PFSK-1 (cell line): Measurements from ENCODE around the gene GINS1.

Source experiments
- FOXP2 ChIP-seq: optimal IDR thresholded peaks from 2 replicates; pipeline ENCODE3; 2011; ENCODE audit warnings: borderline replicate concordance, control low read depth, inconsistent platforms; ENCODE audit not compliant: insufficient read depth; ENCODE audit errors: extremely low read length, extremely low read depth
- POLR2AphosphoS5 ChIP-seq: IDR thresholded peaks from 2 replicates; pipeline ENCODE4 v1.6.1; 2012; ENCODE audit warnings: low read depth, mild to moderate bottlenecking, control low read depth, low read length, moderate library complexity
- SIN3A ChIP-seq: IDR thresholded peaks from 2 replicates; pipeline ENCODE4 v1.6.1; 2012; ENCODE audit warnings: mild to moderate bottlenecking, low read length, moderate library complexity, borderline replicate concordance; ENCODE audit not compliant: insufficient read depth
- TAF1 ChIP-seq: IDR thresholded peaks from 2 replicates; pipeline ENCODE4 v1.6.1; 2012; ENCODE audit warnings: low read length, control low read depth, borderline replicate concordance; ENCODE audit not compliant: insufficient read depth
- TF ChIP-seq, protein P1 (sequence below), 2 experiments: IDR thresholded peaks; 2 replicates each; pipeline versions ENCODE4 v1.6.1 to v1.8.0; 2011 to 2012; ENCODE audit warnings: low read depth in 2 of 2, low read length in 2 of 2, control low read depth in 1 of 2, inconsistent platforms in 1 of 2, mild to moderate bottlenecking in 1 of 2, moderate library complexity in 1 of 2; ENCODE audit not compliant: insufficient read depth in 1 of 2

The GINS1 gene

DNA sequence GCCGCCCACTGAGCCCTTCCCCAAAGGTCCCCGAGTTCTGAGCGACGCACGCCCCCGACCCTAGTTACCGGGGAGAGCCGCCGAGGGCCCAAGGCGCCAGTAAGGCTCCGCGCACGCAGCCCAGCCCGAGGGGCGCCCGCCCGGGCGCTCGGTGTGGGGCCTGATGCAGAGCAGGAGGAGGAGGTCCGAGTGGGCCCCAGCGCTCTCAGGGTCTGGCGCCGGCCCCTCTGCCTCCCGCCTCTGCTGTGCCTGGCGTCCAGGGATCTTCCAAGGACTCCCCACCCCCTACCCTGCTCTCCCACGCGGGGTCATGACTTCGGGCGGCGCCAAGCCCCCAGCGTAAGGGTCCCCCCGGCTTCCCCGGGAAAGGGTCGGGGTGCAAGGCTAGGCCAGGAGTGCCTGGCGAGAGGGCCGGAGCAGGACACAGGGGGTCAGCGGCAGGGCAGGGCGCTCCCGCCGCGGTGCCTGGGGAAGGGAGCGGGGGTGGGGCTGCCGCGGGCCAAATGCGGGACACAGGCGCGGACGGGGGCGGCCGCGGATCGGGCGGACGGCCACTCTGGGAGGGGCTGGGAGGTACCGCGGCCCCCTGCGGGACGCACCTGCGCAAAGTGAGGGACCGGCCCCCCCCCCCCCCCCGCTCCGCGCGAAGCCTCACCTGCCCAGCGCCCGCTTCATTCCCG is 17.5 kb upstream of the GINS1 start:
- TF ChIP-seq FOXP2 = no peak
- 0 out of 2 replicates have a peak, but pooled peaks have one; percentile 9 for TF ChIP-seq POLR2AphosphoS5

DNA sequence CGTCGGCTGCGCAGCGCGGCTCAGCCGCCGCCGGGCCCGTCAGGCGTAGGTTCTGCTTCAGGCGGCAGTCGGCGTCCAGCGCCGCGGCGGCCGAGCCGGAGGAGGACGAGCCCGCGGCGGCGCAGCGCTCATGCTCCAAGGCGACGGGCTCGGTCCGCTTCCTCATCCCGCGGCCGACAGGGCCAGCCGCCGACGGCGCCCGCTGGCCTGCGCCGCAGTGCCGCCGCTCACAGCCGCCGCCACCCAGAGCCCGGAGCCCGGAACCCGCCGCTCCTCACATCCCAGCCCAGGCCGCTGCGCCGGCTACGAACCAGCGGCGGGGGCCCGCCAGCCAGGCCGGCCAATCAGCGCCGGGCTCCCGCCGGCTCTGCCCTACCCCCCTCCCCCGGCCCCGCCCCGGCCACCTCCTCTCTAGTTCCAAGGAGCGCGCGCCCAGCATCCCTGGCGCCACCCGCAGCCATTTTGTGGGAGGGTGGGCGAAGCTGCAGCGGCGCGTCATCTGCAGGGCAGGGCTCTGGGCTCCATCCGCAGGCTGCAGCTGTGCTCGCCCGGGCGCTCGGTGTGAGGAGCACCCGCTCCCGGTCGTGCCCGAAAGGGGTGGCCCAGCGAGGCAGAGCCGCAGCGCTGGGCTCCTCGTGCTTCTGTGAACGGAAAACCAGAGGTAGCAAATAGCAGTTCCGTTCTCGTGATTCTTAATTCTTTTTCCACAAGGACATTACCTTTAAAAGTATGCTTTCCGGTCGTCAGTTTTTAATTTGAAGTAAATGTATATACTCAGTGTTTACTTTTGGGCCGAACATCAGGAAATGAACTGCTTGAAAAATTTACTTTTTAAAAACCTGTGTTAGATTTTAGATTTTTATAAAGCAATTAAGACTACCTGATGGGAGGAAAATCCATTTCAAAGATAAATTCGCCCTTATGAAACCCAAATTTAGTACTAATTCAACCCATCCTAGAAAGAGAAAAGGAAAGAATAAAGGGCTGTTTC is 16.6 kb upstream of the GINS1 start, which contains the start of gene ABHD12:
Gene ABHD12 (minus strand): TSS at position 298 of the 991 bp plus-strand sequence. CDS start 132 bp downstream, at position 166.
- TF ChIP-seq TAF1 = peak; percentile 85
- peak; percentile 91 for TF ChIP-seq FOXP2
- TF ChIP-seq, protein P1, sequence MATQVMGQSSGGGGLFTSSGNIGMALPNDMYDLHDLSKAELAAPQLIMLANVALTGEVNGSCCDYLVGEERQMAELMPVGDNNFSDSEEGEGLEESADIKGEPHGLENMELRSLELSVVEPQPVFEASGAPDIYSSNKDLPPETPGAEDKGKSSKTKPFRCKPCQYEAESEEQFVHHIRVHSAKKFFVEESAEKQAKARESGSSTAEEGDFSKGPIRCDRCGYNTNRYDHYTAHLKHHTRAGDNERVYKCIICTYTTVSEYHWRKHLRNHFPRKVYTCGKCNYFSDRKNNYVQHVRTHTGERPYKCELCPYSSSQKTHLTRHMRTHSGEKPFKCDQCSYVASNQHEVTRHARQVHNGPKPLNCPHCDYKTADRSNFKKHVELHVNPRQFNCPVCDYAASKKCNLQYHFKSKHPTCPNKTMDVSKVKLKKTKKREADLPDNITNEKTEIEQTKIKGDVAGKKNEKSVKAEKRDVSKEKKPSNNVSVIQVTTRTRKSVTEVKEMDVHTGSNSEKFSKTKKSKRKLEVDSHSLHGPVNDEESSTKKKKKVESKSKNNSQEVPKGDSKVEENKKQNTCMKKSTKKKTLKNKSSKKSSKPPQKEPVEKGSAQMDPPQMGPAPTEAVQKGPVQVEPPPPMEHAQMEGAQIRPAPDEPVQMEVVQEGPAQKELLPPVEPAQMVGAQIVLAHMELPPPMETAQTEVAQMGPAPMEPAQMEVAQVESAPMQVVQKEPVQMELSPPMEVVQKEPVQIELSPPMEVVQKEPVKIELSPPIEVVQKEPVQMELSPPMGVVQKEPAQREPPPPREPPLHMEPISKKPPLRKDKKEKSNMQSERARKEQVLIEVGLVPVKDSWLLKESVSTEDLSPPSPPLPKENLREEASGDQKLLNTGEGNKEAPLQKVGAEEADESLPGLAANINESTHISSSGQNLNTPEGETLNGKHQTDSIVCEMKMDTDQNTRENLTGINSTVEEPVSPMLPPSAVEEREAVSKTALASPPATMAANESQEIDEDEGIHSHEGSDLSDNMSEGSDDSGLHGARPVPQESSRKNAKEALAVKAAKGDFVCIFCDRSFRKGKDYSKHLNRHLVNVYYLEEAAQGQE (IDR thresholded peaks at IDR 0.05; ENCODE audit: insufficient read depth in 1 of 2, low read depth in 2 of 2, low read length in 2 of 2) = no peak; a peak in 2 of 4 replicates
- peak; percentile 78 for TF ChIP-seq POLR2AphosphoS5
- peak; percentile 26; the same call in 1 of the 2 replicates for TF ChIP-seq SIN3A

GRCh38 chr20:25394276-25394675 is 13.2 kb upstream of the GINS1 start:
- TF ChIP-seq FOXP2 (no peak), TAF1 (no peak), SIN3A (no peak), POLR2AphosphoS5 (no peak)
- TF ChIP-seq, protein P1 (IDR thresholded peaks at IDR 0.05; ENCODE audit: insufficient read depth in 1 of 2, low read depth in 2 of 2, low read length in 2 of 2) = no peak

DNA sequence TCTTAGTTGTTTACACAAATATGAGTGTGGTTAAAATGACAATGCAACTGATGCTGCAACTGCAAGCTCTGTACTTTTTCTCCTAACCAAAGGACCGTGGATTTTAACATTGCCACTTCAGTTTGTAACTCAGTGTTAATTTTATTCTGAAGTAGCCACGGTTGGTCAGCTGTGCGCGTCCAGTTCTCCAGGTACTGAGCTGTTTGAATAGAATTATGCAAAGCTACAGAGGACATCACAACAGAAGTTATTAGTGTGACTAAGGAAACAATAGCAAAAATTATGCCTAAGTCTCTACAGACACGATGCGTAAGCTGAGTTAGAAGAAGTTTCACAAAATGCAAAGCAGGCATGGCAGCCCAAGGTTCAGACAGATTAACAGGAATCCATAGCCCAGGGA is 12.5 kb upstream of the GINS1 start:
- TF ChIP-seq FOXP2 (no peak), SIN3A (no peak), POLR2AphosphoS5 (no peak)
- TF ChIP-seq, protein P1 (IDR thresholded peaks at IDR 0.05; ENCODE audit: insufficient read depth in 1 of 2, low read depth in 2 of 2, low read length in 2 of 2) = no peak

DNA sequence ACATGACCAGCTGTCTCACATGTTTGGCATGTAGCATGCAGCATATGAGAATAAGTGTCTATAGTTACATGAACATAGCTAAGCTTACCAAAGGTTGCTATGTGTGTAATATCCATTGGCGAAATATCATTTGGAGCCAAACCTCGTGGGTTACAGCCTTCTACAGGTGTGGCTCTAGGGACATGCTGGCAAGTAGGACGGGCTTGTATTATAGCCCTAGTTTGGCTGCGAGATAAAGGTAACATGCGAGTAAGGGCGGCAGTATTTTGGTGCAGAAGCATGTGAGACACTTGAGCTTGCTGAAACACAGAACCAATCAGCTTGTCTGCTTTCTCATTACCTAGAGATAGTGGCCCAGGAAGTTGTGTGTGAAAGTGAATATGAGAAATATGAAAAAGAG is 10.4 kb upstream of the GINS1 start:
- TF ChIP-seq, protein P1 (IDR thresholded peaks at IDR 0.05; ENCODE audit: insufficient read depth in 1 of 2, low read depth in 2 of 2, low read length in 2 of 2) = no peak
- TF ChIP-seq SIN3A (no peak), FOXP2 (no peak), TAF1 (no peak)
